GM19193 (cell line): ENCODE data around the gene GRIK4.

ENCODE experiments used
- POLR2A ChIP-seq: IDR thresholded peaks from 4 replicates; pipeline ENCODE4 v1.6.1; 2011; ENCODE audit not compliant: insufficient read depth, insufficient read length; ENCODE audit errors: extremely low read depth

The GRIK4 gene

DNA sequence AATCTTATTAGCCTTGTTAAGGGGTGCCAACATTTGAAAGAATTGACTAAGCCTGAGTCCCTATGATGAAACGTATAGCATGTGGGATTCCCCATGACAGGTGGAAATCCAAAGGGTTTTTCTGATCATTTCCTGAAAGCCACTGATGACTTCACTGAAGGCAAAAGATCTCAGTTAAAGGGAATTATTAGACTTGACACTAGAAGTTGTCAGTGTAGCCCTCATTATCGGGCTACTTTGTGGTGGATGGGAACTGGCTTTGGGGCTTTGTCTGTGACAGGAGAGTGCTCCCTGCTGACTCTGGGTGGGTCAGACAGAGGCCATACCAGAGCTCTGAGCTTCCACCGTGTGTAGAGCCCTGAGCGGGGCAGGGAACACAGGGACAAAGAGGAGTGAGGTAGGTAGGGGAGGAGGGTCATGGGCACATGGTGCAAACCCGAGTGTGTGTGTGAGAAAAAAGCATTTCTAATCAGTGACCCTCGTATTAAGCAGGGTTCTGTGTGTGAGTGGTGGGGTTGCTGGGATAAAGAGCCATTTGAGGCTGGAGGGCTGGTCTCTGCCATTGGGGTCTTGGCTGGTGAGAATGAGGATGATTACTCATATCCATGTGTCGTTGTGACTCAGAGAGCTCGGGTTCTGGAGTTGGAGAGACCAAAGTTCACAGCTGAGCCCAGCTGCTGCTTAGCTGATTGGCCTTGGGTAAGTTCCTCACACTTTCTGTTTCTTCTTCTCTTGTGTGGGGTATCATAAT, 101.1 kb downstream of the GRIK4 start:
- peak; percentile 55 for TF ChIP-seq POLR2A

DNA sequence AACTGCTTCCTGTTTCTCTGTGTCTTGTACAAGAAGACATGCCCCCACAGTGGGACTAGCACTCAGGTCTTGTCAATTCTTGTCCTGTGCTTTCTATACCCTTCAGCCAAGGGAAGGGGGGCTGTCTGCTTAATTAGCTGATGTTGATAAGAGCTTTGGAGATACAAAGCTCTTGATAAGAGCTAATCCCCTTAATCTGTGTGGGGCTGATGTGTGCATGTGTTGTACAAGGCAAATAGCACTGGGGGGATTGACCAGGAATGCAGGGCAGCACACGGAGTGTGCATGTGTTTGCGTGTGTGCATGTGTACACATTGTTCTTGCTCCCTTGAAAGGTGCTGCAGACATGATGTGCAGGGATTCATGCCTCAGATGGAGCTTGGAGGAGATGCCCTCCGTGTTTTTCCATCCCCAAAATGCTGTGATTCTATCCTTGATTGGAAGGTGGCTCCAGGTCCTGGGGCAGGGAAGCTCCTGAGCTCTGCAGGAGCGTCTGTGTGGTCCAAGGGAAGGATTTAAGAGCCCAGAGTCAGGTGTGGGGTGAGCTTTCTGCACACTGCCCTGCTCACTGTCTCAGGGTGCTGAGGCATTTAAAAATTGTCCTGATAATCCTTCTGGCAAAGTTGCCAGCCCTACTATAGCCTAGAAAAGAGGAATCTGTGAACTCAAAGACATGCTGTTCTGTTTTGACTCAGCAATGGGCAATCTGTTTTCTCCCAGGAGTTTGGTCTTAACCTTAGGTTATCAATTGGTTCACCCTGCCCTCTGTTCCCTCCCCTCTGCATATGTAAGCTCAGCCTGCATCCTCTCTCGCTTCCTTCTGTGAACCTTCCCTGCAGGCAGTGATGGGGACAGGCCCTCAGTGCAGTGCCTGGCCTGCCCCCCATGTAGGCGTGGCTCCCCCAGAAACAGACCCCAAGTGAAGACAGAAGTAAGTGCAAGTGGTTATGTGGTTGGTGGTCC, 102.0 kb downstream of the GRIK4 start:
- TF ChIP-seq POLR2A = no peak

DNA sequence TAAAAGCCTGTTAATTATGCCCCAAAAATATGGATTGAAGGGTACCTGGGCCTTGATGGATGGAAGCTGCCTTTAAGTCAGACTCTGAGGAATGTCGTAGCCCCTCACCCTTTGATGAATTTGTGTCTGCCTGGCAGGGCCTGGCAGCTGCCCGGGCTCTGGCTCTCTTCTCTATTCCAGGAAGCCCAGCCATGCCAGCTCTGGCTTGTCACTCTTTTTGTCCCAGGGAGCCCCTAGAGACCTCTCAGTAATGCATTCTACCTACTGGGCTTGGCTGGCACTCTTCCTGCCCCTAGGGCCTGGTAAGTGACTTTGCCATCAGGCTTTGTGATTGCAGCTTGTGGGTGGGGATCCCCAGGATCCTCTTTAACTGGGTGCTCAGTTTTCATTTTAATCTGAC, 103.8 kb downstream of the GRIK4 start:
- no peak for TF ChIP-seq POLR2A

GRCh38 chr11:120618399-120618798, 106.9 kb downstream of the GRIK4 start:
- TF ChIP-seq POLR2A = no peak

GRCh38 chr11:120622189-120622875, 110.8 kb downstream of the GRIK4 start:
- no peak for TF ChIP-seq POLR2A

GRCh38 chr11:120625565-120625964, 114.0 kb downstream of the GRIK4 start:
- no peak for TF ChIP-seq POLR2A

GRCh38 chr11:120626791-120627190, 115.2 kb downstream of the GRIK4 start:
- no peak for TF ChIP-seq POLR2A

DNA sequence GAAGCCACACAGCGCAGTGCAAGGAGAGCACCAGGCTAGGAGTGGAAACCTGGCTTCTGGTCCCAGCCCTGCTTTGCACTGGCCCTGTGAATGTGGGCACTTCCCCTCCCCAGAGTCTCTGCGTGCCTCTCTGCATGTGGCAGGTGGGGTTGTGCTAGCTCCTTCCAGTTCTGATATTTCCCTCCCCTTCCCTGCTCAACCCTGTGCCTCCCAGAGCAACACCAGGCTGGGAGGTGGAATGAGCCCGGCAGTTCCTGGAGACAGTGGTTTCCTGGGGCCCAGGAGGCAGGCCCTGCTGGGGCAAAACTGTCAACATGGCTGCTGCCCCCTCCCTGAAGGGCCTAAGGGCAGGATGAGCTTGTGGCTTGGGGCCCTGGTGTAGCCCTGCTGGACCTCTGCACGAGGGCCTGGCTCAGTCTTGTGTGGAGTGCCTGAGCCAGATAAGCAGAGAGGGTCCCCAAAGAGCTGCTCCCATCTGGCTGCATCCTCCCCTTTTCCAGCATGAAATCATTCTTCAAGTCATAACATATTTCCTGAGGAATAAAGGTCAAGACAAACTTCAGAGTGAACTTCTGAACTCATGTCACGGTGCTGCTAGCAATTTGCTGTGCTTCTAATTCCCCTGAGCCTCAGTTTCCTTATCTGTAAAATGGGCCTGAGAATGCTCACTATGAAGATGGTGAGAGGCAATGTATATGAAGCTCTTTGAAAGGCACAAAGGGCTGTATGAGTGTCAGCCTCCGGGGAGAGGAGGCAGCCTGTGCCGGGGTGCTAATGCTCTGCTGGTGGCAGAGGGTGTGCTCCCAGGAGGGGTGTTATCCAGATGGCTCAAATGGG, 116.0 kb downstream of the GRIK4 start:
- no peak for TF ChIP-seq POLR2A

GRCh38 chr11:120629407-120630080, 118.0 kb downstream of the GRIK4 start:
- TF ChIP-seq POLR2A = no peak

- no peak for TF ChIP-seq POLR2A
These were observed 118.6 kb downstream of the GRIK4 start for GRCh38 chr11:120630122-120630521.

DNA sequence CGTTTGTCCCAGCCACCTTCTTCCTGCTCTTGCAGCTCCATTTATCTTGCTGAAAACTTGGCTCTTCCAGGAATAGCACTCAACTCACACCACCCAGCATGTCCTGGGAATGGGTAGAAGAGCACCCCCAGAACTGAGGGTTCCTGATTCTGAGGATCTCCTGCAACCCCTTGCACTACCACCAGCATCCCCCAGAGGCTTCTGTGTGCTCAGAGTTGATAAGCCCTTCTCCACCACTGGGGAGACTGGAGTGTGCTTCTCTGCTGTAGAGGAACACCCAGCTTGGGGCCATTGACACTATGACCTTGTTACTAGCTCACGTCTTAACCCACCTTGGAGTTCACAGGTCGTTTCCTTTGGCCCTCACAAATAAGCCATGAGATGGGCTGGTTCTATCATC, 121.0 kb downstream of the GRIK4 start:
- no peak for TF ChIP-seq POLR2A

GRCh38 chr11:120633616-120634393, 122.3 kb downstream of the GRIK4 start:
- TF ChIP-seq POLR2A = no peak

GRCh38 chr11:120634706-120635105, 123.2 kb downstream of the GRIK4 start:
- TF ChIP-seq POLR2A = no peak
